Activated CD4-positive, alpha-beta T cell treated with anti-CD3 and anti-CD28 coated beads for 48 hours (primary cell): ENCODE results near the gene TXNDC8.
"Not testable (repeated sequence)": the region's sequence is repeated elsewhere in the genome, so short reads cannot be mapped to it uniquely, and the experiment has no call there.

Experiments used
- DNase-seq: peaks from one replicate; pipeline ENCODE4 v3.0.0-alpha.2; 2020

TXNDC8 gene

GRCh38 chr9:110337727-110338126 lies at the start of gene TXNDC8:
TXNDC8 (minus strand) TSS chr9:110337863.
- DNase-seq, result no peak

DNA sequence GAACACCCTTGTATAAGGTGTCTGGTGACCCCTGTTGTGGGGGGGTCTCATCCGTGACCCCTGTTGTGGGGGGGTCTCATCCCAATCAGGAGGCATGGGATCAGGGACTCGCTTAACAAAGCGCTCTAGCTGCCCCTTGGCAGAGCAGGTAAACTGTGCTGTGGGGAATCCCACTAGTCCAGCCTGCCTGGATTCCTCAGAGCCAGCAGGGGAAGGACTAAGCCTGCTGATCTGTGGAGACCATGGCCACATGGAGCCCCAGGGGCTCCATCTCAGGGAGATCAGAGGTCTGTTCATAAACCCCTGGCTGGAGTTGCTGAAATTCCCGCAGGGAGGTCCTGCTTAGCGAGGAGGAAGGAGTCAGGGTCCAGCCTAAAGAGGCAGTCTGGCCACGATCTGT lies 45.8 kb upstream of the TXNDC8 start:
- no peak for DNase-seq

DNA sequence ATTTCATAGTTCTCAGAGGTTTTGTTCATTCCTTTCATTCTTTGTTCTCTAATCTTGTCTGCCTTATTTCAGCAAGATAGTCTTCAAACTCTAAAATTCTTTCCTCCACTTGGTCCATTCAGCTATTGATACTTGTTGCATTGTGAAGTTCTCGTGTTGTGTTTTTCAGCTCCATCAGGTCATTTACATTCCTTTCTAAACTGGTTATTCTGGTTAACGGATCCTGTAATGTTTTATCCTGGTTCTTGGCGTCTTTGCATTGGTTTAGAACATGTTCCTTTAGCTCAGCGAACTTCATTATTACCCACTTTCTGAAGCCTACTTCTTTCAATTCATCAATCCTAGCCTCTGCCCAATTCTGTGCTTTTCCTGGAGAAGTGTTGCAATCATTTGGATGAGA lies 45.1 kb upstream of the TXNDC8 start:
- DNase-seq, result no peak

- no peak for DNase-seq
Observed at GRCh38 chr9:110371411-110372007, 33.8 kb upstream of the TXNDC8 start.

DNA sequence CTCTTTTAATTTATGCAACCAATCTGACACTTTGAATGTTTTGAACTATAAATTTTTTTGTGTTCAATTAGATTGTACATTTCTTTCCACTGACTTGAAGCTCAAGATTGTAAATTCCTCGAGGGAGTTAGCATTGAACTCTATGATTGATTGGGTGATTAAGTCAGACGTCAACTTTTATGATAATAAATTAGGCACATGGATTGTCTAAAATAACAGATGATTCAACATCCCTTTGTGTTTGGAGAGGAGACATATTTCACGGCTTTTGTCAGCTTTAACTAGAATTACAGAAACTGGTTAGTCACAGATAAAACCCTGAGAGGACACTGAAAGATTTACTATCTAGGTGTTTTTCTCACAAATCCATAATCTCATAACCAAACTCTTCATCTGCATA lies 32.7 kb upstream of the TXNDC8 start:
- DNase-seq, result no peak

DNA sequence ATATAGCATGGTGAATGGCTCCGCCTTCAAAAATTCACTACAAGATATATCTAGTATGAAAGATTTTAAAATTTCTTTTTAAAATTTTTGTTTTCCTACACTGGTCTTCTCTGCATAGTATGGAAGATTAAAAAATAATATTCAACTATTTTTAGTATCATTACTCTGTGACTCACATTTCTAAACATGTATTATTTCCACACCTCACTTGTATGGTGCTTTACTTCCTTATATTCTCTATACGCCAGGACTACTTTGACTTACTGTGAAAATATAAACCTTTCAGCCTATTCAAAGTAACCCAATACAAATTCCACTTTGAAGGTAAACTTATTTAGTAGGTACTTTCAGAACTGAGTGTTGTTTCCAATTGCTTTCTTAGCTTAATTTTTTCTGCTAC lies 26.8 kb upstream of the TXNDC8 start:
- no peak for DNase-seq

DNA sequence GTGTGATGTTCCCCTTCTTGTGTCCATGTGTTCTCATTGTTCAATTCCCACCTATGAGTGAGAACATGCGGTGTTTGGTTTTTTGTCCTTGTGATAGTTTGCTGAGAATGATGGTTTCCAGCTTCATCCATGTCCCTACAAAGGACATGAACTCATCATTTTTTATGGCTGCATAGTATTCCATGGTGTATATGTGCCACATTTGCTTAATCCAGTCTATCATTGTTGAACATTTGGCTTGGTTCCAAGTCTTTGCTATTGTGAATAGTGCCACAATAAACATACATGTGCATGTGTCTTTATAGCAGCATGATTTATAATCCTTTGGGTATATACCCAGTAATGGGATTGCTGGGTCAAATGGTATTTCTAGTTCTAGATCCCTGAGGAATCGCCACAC lies 21.3 kb upstream of the TXNDC8 start:
- not testable (repeated sequence) for DNase-seq

DNA sequence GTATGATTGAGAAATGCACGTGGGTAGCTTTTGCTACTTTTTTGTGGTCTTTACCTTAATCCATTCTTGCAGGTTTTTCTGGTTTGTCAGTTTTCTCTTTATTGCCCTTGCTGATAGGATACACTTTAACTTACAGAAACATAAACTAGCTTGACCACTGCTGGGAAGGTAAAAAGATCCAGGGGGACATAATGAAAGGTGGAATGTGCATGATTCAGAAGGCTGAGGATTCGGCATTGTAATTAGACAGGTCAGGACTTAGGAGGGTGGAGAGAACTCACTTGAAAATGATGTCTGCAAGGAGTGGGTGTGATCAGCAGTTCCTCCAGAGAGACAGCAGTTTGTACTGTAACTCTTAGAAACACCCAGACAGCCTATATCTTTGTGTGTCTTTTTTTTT lies 19.8 kb upstream of the TXNDC8 start:
- DNase-seq, result no peak

- DNase-seq, result no peak
Observed at GRCh38 chr9:110356639-110357395, 19.2 kb upstream of the TXNDC8 start.

GRCh38 chr9:110355911-110356310 lies 18.2 kb upstream of the TXNDC8 start:
- no peak for DNase-seq

DNA sequence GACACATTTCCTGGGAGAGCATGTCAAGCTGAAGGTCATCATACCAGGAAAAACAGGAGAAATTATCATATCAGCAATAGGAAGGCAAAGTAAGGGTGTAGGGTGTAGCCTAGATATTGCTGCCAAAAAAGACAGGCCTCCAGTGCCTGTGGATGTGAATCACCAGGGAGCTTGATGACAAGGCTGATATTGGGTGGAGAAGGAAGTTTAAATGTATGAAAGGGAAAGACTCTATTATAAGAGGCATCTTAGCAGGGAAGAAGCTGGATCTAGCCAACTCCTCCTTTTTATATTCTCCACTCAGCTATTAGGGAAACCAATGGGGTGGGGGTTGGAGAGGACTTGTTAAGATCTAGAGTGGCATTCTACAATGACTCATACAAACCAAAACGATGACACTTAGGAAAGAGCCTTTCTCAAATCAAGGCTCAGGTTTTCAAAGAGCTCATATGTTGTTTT lies 13.4 kb upstream of the TXNDC8 start:
- no peak for DNase-seq

DNA sequence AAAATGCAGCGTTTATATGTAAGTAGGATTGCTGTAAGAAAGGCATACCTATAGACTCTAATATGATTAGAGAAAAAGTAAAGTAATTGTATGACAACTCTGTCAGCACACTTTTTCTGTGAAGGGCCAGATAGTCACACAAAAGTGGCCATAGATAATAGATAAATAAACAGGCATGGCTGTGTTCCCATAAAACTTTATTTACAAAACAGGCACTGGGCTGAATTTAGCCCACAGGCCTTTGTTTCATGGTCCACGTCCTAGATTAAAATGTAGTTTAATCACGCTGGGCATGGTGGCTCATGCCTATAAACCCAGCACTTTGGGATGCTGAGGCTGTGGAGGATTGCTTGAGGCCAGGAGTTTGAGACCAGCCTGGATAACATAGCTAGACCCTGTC lies 8.7 kb upstream of the TXNDC8 start:
- DNase-seq, result no peak

DNA sequence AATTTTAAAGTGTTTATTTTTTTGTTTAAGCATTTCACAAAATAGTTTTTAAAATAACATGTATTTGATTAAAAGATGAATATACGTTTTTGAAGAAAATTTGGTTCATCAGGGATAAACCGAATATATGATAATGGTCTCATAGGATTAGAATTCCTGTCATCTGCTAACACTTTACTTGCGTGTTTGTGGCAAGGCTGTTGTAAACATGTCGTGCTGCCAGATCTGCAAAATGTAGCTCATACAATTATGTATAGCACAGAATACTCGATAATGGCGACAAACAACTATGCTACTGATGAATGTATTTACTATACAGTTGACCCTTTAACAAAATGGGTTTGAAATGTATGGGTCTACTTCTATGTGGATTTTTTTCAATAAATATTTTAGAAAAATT lies 7.2 kb upstream of the TXNDC8 start:
- no peak for DNase-seq

- no peak for DNase-seq
Observed at GRCh38 chr9:110343551-110343950, 5.9 kb upstream of the TXNDC8 start.

- DNase-seq, result no peak
Observed at GRCh38 chr9:110340306-110340705, 2.6 kb upstream of the TXNDC8 start.

DNA sequence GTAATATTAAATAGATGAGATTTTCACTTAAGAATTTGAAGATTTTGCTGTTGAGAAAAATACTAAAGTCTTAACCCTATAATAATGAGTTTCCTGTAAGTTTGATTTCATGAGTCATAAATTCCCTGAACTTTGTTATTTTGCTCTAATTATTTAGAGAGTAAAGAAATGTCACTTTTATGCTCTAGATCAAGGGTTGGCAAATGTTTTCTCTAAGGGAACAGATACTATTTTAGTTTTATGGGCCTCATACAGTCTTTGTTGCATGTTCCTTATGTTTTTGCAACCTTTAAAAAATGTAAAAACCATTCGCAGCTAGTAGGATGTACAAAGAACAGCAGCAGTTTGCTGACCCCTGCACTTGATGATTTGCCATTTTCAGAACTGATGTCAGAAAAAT lies 480 bp upstream of the TXNDC8 start:
- no peak for DNase-seq

- DNase-seq, result no peak
Observed at GRCh38 chr9:110336363-110336762, 1.3 kb downstream of the TXNDC8 start.

DNA sequence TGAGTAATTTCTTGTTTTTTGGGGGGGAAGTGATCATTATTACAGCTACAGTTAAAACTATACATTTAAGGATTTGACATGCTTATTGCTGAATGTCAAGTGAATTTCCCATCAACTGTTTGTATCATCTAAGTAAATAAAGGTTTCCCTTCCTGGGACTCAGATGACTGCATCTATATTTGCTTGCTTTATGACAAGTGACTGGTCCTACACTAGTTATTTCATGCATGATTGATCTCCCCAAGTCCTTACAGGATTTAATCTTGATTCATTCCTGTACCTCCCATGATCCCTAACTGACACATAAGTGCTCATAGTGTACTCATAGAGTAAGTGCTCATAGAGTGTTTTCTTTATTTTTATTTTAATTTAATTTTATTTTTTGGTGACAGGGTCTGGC lies 2.8 kb downstream of the TXNDC8 start:
- DNase-seq, result no peak

GRCh38 chr9:110334183-110334582 lies 3.5 kb downstream of the TXNDC8 start:
- no peak for DNase-seq

GRCh38 chr9:110332766-110333165 lies 4.9 kb downstream of the TXNDC8 start:
- no peak for DNase-seq

- DNase-seq, result no peak
Observed at GRCh38 chr9:110330484-110331105, 7.1 kb downstream of the TXNDC8 start.

DNA sequence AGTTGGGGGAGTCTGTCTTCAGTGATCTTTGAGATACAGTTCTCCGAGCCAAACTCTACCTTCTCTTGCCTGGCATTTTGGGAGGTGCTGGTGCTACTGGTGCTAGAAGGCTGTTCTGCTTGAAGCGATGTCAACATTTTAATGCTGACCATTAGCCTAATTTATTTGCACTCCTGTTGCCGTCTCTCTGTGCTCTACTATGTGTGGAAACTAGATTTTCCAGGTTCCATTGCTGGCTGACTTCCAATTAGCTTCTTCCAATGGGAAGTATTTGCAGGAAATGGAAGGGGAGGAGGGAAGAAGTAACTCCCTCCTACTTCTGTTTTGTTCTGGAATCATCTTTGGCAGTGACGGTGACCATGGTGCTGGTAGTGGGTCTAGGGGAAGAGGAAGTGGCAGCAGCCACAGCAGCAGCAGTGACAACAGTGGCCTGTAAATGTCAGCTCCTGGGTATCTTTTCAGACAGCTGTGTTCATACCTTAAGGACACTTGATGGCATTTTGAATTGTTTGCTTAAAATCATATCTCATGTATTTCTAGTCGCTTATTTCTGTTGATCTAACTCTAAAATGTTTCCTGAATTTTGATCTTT lies 7.9 kb downstream of the TXNDC8 start:
- DNase-seq, result no peak

GRCh38 chr9:110328763-110329162 lies 8.9 kb downstream of the TXNDC8 start:
- no peak for DNase-seq

DNA sequence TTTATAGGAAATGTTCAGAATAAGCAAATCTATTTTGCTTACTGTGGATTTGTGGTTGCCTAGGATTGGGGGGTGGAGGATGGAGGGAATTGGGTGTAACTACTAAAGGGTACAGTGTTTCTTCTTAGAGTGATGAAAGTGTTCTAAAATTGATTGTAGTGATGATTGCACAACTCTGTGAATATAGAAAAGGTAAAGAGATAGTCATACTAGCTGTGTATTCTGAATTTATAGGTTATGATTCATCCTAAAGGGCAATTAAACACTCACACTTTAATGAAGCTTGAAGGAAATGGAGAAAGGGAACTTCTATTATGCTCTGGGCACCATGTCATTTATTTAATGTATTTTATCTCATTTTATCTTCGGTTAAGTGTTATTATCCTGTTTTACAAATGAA lies 9.9 kb downstream of the TXNDC8 start:
- no peak for DNase-seq
